K562 (cell line): ENCODE data around the gene MAP3K4. TPM values are rescaled to one million over a fixed set of nuclear protein-coding genes. Genes with fewer than 3 reads are reported as not detected.
A peak's percentile ranks its signal among the peaks of the same experiment; 100 is the strongest.

Experiments
- E2F1 ChIP-seq: sonication (generic); formaldehyde crosslinking; IDR thresholded peaks from 2 replicates; pipeline ENCODE4 v1.8.1; 2023; ENCODE audit warnings: mild to moderate bottlenecking, missing genetic modification reagents, moderate library complexity
- polyA plus RNA-seq, 8 experiments: library from polyadenylated mRNA; depleted of rRNA in 4 of 8; stranded (reverse) in 5 of 8; unstranded in 3 of 8; fragments of >200 nt; fragmentation: Nextera tagmentation in 2 of 8; fragmentation: Illumina TruSeq in 1 of 8; extraction: Ambion mirVana in 2 of 8; extraction: Trizol in 1 of 8; gene quantifications; 2 replicates each; pipeline versions ENCODE4 v1.2.1 to v1.2.3, GENCODE V29; 2011 to 2014; ENCODE audit warnings: inconsistent platforms in 1 of 8, missing spikeins in 1 of 8
- total RNA-seq, 7 experiments: library from RNA; depleted of rRNA in 6 of 7; stranded (reverse); fragments of >200 nt in 6 of 7; fragmentation: Illumina TruSeq in 2 of 7; extraction: Trizol in 2 of 7; gene quantifications; 2 replicates each; pipeline versions ENCODE4 v1.2.1 to v1.2.3, GENCODE V29; 2011 to 2021; ENCODE audit warnings: low replicate concordance in 1 of 7
- TF ChIP-seq, protein P1 (sequence below): sonication (generic); formaldehyde crosslinking; IDR thresholded peaks from 2 replicates; pipeline ENCODE4 v1.8.0; 2022; ENCODE audit warnings: mild to moderate bottlenecking, missing genetic modification reagents
- TF ChIP-seq, protein P2 (sequence below), 2 experiments: fragments of 450-650 bp; formaldehyde crosslinking in 1 of 2; IDR thresholded peaks; 2 replicates each; pipeline versions ENCODE4 v1.4.0 to v1.6.1; 2014 to 2020; ENCODE audit warnings: mild to moderate bottlenecking in 2 of 2, borderline replicate concordance in 1 of 2, low read depth in 1 of 2

The MAP3K4 gene
- total and polyA plus RNA-seq, 9 of the 15 experiments (the other 6 are each of a cell fraction or from before 2014, with no cell fraction given), result 21.0 to 77.2 (median 48.9) TPM

DNA sequence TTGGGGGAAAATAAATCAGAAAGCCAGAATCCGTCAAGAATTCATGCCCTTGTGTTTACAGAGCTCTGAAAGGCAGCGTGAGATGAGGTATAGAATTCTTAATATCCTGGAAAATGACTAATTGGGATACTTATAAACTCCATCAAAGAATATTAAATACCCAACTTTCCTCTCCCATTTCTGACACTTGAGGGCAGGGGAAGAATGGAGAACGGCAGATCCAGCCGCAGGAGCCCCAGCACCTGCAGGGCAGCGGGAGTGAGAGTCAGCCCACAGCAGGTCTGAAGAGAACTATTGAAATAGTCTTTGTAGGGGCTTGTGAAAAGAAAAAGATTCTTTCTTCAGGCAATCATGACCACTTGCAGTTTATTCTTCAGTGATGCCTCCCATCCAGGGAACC lies 175.1 kb downstream of the MAP3K4 start (continued):
- no peak for TF ChIP-seq E2F1 (CRISPR knock-in tag)
- TF ChIP-seq, protein P1, sequence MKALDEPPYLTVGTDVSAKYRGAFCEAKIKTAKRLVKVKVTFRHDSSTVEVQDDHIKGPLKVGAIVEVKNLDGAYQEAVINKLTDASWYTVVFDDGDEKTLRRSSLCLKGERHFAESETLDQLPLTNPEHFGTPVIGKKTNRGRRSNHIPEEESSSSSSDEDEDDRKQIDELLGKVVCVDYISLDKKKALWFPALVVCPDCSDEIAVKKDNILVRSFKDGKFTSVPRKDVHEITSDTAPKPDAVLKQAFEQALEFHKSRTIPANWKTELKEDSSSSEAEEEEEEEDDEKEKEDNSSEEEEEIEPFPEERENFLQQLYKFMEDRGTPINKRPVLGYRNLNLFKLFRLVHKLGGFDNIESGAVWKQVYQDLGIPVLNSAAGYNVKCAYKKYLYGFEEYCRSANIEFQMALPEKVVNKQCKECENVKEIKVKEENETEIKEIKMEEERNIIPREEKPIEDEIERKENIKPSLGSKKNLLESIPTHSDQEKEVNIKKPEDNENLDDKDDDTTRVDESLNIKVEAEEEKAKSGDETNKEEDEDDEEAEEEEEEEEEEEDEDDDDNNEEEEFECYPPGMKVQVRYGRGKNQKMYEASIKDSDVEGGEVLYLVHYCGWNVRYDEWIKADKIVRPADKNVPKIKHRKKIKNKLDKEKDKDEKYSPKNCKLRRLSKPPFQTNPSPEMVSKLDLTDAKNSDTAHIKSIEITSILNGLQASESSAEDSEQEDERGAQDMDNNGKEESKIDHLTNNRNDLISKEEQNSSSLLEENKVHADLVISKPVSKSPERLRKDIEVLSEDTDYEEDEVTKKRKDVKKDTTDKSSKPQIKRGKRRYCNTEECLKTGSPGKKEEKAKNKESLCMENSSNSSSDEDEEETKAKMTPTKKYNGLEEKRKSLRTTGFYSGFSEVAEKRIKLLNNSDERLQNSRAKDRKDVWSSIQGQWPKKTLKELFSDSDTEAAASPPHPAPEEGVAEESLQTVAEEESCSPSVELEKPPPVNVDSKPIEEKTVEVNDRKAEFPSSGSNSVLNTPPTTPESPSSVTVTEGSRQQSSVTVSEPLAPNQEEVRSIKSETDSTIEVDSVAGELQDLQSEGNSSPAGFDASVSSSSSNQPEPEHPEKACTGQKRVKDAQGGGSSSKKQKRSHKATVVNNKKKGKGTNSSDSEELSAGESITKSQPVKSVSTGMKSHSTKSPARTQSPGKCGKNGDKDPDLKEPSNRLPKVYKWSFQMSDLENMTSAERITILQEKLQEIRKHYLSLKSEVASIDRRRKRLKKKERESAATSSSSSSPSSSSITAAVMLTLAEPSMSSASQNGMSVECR, result no peak
- TF ChIP-seq, protein P2, sequence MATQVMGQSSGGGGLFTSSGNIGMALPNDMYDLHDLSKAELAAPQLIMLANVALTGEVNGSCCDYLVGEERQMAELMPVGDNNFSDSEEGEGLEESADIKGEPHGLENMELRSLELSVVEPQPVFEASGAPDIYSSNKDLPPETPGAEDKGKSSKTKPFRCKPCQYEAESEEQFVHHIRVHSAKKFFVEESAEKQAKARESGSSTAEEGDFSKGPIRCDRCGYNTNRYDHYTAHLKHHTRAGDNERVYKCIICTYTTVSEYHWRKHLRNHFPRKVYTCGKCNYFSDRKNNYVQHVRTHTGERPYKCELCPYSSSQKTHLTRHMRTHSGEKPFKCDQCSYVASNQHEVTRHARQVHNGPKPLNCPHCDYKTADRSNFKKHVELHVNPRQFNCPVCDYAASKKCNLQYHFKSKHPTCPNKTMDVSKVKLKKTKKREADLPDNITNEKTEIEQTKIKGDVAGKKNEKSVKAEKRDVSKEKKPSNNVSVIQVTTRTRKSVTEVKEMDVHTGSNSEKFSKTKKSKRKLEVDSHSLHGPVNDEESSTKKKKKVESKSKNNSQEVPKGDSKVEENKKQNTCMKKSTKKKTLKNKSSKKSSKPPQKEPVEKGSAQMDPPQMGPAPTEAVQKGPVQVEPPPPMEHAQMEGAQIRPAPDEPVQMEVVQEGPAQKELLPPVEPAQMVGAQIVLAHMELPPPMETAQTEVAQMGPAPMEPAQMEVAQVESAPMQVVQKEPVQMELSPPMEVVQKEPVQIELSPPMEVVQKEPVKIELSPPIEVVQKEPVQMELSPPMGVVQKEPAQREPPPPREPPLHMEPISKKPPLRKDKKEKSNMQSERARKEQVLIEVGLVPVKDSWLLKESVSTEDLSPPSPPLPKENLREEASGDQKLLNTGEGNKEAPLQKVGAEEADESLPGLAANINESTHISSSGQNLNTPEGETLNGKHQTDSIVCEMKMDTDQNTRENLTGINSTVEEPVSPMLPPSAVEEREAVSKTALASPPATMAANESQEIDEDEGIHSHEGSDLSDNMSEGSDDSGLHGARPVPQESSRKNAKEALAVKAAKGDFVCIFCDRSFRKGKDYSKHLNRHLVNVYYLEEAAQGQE (IDR thresholded peaks at IDR 0.05; ENCODE audit: borderline replicate concordance), result peak; percentile 43; the same call in 1 of the 2 replicates
- TF ChIP-seq, protein P2 (CRISPR knock-in tag; IDR thresholded peaks at IDR 0.05; ENCODE audit: low read depth), result no peak
